Endothelial cell (in vitro differentiated cells): ENCODE data around the gene POU2AF3. TPM values are rescaled to one million over a fixed set of nuclear protein-coding genes. Genes with fewer than 3 reads are reported as not detected.
"Not testable (repeated sequence)": the region's sequence is repeated elsewhere in the genome, so short reads cannot be mapped to it uniquely, and the experiment has no call there.

Source experiments
- DNase-seq: peaks from one replicate; pipeline ENCODE4 v3.0.0; 2021; ENCODE audit warnings: low spot score
- H3K27ac Mint-ChIP-seq: one replicate; pipeline ENCODE4 v1.8.0; 2021; ENCODE audit warnings: mixed read lengths, inconsistent platforms; ENCODE audit not compliant: unreplicated experiment
- H3K27me3 Mint-ChIP-seq: one replicate; pipeline ENCODE4 v1.8.0; 2021; ENCODE audit warnings: mild to moderate bottlenecking, moderate library complexity, mixed read lengths, inconsistent platforms; ENCODE audit not compliant: unreplicated experiment
- H3K36me3 Mint-ChIP-seq: one replicate; pipeline ENCODE4 v1.8.0; 2021; ENCODE audit warnings: mild to moderate bottlenecking, low read depth, mixed read lengths, inconsistent platforms; ENCODE audit not compliant: unreplicated experiment
- H3K4me1 Mint-ChIP-seq: one replicate; pipeline ENCODE4 v1.8.0; 2021; ENCODE audit warnings: mild to moderate bottlenecking, mixed read lengths, inconsistent platforms; ENCODE audit not compliant: unreplicated experiment
- H3K4me3 Mint-ChIP-seq: one replicate; pipeline ENCODE4 v1.8.0; 2021; ENCODE audit warnings: mild to moderate bottlenecking, mixed read lengths, inconsistent platforms; ENCODE audit not compliant: unreplicated experiment
- H3K9me3 Mint-ChIP-seq: one replicate; pipeline ENCODE4 v1.8.0; 2021; ENCODE audit warnings: mixed read lengths, inconsistent platforms; ENCODE audit not compliant: unreplicated experiment
- total RNA-seq: library from RNA; stranded (reverse); fragmentation: NEBNext Ultra II Directional; extraction: Animal tissue kit (Norgen Biotek cat#: 25700); gene quantifications from one replicate; pipeline ENCODE4 v1.2.1, GENCODE V29; 2021; ENCODE audit not compliant: unreplicated experiment
- TF ChIP-seq, protein P1 (sequence below): fragments of 200-600 bp; sonication (generic); IDR thresholded peaks from one replicate; pipeline ENCODE4 v1.5.0; 2021; ENCODE audit warnings: antibody characterized with exemption; ENCODE audit not compliant: unreplicated experiment

POU2AF3 gene
- total RNA-seq, 1 donor from 2014 or later = 0.28 TPM

DNA sequence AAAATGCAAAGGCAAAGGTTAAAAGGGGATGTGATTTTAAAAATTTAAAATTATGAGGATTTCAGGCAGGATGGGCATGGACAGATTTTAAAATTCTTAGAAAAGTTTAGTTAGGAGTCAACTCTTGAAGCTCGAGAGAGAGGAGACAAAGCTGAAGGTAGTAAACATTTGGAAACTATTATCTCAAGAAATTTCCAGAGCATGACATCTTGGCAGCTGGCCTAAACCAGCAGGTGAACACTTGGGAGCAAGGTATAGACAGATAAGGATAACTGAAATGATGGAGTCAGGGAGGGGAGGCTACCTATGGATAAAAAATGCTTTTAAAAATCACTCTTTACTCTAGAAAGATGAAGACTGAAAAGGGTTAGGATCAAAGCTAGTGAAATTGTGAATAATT, 13.7 kb downstream of the POU2AF3 start:
- Mint-ChIP-seq H3K4me3 (no peak overlapping the region), H3K4me1 (no peaks in the 10 kb centered on the region), H3K36me3 (no peaks in the 10 kb centered on the region), H3K9me3 (no peaks in the 10 kb centered on the region), H3K27me3 (no peaks in the 10 kb centered on the region), H3K27ac (no peak overlapping the region)
- TF ChIP-seq, protein P1, sequence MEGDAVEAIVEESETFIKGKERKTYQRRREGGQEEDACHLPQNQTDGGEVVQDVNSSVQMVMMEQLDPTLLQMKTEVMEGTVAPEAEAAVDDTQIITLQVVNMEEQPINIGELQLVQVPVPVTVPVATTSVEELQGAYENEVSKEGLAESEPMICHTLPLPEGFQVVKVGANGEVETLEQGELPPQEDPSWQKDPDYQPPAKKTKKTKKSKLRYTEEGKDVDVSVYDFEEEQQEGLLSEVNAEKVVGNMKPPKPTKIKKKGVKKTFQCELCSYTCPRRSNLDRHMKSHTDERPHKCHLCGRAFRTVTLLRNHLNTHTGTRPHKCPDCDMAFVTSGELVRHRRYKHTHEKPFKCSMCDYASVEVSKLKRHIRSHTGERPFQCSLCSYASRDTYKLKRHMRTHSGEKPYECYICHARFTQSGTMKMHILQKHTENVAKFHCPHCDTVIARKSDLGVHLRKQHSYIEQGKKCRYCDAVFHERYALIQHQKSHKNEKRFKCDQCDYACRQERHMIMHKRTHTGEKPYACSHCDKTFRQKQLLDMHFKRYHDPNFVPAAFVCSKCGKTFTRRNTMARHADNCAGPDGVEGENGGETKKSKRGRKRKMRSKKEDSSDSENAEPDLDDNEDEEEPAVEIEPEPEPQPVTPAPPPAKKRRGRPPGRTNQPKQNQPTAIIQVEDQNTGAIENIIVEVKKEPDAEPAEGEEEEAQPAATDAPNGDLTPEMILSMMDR = no peak
- no peak for DNase-seq

DNA sequence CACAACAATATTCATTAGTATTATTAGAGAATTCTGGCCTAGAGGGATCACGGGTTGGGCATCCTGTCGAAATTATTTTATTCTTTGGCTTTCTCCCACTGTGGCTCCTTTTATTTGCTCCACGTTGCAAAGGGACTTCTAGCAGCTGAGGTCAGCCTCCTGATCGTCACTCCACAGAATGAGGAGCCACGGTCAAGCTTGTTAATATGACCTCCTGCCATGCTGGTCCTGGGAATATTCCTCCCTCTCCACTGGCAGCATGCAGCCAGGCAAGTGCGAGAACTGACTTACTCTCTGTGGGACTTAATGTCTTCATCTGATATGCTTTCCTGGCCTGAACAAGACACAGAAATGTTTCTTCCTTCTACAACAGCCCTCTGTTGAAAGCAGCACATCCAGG, 20.9 kb downstream of the POU2AF3 start:
- no peak for DNase-seq
- Mint-ChIP-seq H3K4me1 (no peaks in the 10 kb centered on the region), H3K36me3 (no peaks in the 10 kb centered on the region), H3K27me3 (no peaks in the 10 kb centered on the region), H3K9me3 (no peaks in the 10 kb centered on the region), H3K27ac (no peak overlapping the region), H3K4me3 (no peak overlapping the region)
- TF ChIP-seq, protein P1 = no peak

DNA sequence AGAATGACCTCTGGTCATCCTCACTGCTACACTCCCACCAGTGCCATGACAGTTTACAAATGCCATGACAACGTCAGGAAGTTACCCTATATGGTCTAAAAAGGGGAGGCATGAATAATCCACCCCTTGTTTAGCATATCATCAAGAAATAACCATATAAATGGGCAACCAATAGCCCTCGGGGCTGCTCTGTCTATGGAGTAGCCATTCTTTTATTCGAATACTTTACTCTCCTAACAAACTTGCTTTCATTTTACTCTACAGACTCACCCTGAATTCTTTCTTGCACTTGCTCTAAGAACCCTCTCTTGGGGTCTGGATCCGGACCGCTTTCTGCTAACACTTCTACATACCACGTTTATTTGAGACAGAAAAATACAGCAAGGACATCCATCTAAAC, 21.9 kb downstream of the POU2AF3 start:
- H3K9me3 Mint-ChIP-seq, DNase-seq, H3K36me3 Mint-ChIP-seq, H3K4me1 Mint-ChIP-seq, H3K27ac Mint-ChIP-seq, H3K27me3 Mint-ChIP-seq, H3K4me3 Mint-ChIP-seq: not testable (repeated sequence)

DNA sequence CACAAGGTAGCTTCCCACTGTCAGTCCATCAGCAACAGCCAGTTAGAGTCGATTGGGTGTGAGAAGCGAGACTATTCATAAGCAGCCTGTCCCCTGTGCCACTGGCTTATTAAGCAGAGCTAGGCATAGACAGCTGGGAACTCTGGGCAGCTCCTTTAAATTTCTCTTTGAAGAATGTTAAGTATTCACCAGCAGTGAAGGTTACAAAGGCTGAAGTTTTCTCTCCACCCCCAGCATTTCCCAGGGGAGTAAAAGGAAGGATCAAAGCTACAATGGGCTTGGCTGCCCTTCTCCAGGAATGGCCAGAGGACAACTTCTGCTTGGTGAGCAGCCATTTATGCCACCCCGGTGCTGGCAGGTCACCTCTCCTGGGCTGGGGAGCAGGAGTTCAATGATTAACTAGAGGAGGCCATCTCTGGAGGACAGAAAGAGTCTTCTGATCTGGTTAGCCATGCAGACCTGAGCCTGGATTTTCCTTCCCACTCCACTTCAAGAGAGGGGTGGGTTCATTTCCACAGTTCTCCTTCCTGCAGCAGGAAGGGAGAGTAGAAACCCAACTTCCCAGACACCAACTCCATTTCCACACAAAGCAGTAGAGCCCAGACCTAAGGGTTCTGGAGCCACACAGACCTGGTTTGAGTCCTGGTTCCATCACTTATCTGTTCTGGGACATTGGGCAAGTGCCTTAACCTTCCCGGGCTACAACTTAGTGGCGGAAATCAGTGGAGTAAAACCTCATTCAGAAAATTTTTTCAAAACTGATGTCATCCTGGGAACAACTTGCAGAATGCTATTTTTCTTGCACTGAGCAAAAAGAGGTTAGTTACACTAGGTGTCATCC, 22.6 kb downstream of the POU2AF3 start:
- H3K9me3 Mint-ChIP-seq = no peaks in the 10 kb centered on the region
- no peak overlapping the region for H3K27ac Mint-ChIP-seq
- no peaks in the 10 kb centered on the region for H3K4me1 Mint-ChIP-seq
- H3K4me3 Mint-ChIP-seq = no peak overlapping the region
- H3K27me3 Mint-ChIP-seq = no peaks in the 10 kb centered on the region
- no peak for DNase-seq
- TF ChIP-seq, protein P1 = no peak
- H3K36me3 Mint-ChIP-seq = no peaks in the 10 kb centered on the region

DNA sequence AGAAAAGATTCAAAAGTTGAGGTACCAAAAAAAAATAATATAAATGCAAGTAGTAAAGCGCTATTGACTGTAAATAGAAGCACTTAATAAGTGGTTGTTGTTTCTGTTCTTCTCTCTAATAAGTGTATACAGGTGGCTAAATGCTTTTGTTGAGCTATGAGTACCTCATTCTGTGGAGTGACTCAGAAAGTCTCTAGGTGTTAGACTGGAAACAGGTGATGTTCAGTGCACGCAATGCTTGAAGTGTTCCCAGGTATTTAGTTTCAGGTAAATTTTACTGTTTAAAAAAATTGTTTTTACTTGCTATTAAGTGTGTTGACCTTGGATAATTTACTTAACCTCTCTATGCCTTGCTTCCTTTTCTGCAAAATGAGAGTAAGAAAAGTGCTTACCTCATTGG, 24.2 kb downstream of the POU2AF3 start:
- H3K36me3 Mint-ChIP-seq = no peaks in the 10 kb centered on the region

More for the DNA sequence above, 24.2 kb downstream of the POU2AF3 start:
- Mint-ChIP-seq H3K9me3 (no peaks in the 10 kb centered on the region), H3K27ac (no peak overlapping the region), H3K4me1 (no peaks in the 10 kb centered on the region), H3K4me3 (no peak overlapping the region), H3K27me3 (no peaks in the 10 kb centered on the region)
- no peak for DNase-seq
- TF ChIP-seq, protein P1 = no peak
